Activated naive CD4-positive, alpha-beta T cell treated with anti-CD3 and anti-CD28 coated beads for 36 hours (primary cell): Measurements from ENCODE around the gene ST3GAL6. TPM values are rescaled to one million over a fixed set of nuclear protein-coding genes. Genes with fewer than 3 reads are reported as not detected.
"Not testable (repeated sequence)": the region's sequence is repeated elsewhere in the genome, so short reads cannot be mapped to it uniquely, and the experiment has no call there.

Source experiments
- CTCF ChIA-PET: fragments of 350-600 bp; sonication (Branson Sonifier 250); formaldehyde crosslinking; loops from one replicate; lab custom pipeline; 2021; ENCODE audit warnings: antibody characterized with exemption; lab: Charles Lee
- DNase-seq: peaks from one replicate; pipeline ENCODE4 v3.0.0-alpha.2; 2020
- H3K27ac Mint-ChIP-seq: one replicate; pipeline ENCODE4 v1.8.0; 2021; ENCODE audit warnings: mild to moderate bottlenecking, mixed read lengths
- H3K27me3 Mint-ChIP-seq: one replicate; pipeline ENCODE4 v1.8.0; 2021; ENCODE audit warnings: low read depth, mixed read lengths
- H3K36me3 Mint-ChIP-seq: one replicate; pipeline ENCODE4 v1.8.0; 2021; ENCODE audit warnings: low read depth, mixed read lengths
- H3K4me1 Mint-ChIP-seq: one replicate; pipeline ENCODE4 v1.8.0; 2021; ENCODE audit warnings: low read depth, mixed read lengths
- H3K4me3 Mint-ChIP-seq: one replicate; pipeline ENCODE4 v1.8.0; 2021; ENCODE audit warnings: mild to moderate bottlenecking, moderate library complexity, mixed read lengths
- H3K9me3 Mint-ChIP-seq: one replicate; pipeline ENCODE4 v1.8.0; 2021; ENCODE audit warnings: mixed read lengths
- intact Hi-C: fragments of 100-400 bp; cut with micrococcal nuclease; formaldehyde crosslinking; loops from one replicate; pipeline ENCODE4 v1.15.1; 2023
- total RNA-seq, 2 experiments: library from RNA; stranded (reverse); gene quantifications; one replicate each; pipeline ENCODE4 v1.2.3, GENCODE V29; 2021

ST3GAL6 gene
- total RNA-seq, 2 experiments from 2014 or later = not detected

DNA sequence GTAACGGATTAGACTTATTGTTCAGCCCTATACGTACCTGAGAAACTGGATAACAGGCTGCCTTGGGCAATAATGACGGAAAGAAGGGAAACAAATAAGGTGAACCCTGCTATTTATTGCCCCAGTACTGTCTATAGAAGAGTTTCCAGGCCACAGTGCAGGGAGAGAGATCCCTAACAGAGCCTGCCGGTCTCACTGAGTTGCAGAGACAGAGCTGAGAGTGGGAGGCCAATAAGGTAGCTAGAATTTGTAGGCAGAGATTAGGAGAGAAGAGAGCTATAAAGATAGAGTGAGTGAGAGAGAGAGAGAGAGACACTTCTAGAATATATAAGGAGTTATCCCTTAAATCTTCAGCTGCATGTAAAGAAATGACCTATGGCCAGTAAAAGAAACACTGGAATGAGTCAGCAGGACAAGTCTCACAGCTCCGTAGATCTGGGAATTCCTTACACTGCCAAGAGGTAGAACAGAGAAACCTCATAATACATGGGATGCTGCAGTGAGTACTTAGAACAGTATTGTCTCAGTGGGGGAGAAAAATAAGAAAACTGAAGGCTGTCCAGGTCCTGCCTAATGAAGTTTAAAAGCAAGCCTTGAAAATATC is 51.8 kb downstream of the ST3GAL6 start:
- Mint-ChIP-seq H3K4me3 (no peak overlapping the region), H3K27ac (no peak overlapping the region), H3K9me3 (no peaks in the 10 kb centered on the region), H3K27me3 (no peaks in the 10 kb centered on the region), H3K36me3 (no peaks in the 10 kb centered on the region), H3K4me1 (no peaks in the 10 kb centered on the region)
- DNase-seq = no peak
- CTCF ChIA-PET = interaction anchor here (0.6 to 7.2 kb wide), 12 partner anchors 9 to 993 kb away, joined by 3 to 73 read pairs (median 4); no protein-coding TSS in a partner anchor
- intact Hi-C loops = loop anchor here (5.0 kb wide), 3 partner anchors 87 to 992 kb away; partner anchors contain the start of gene DCBLD2

GRCh38 chr3:98817547-98818041 is 54.5 kb downstream of the ST3GAL6 start:
- H3K36me3 Mint-ChIP-seq = no peaks in the 10 kb centered on the region
- intact Hi-C loops = loop anchor here (1.0 to 5.0 kb wide), 7 partner anchors 85 to 990 kb away; partner anchors contain the start of gene DCBLD2
- H3K4me1 Mint-ChIP-seq = no peaks in the 10 kb centered on the region
- no peaks in the 10 kb centered on the region for H3K27me3 Mint-ChIP-seq
- DNase-seq = no peak
- no peak overlapping the region for H3K4me3 Mint-ChIP-seq
- CTCF ChIA-PET = interaction anchor here (0.5 to 7.2 kb wide), 15 partner anchors 9 to 1645 kb away, joined by 3 to 73 read pairs (median 3); no protein-coding TSS in a partner anchor
- no peak overlapping the region for H3K27ac Mint-ChIP-seq
- no peaks in the 10 kb centered on the region for H3K9me3 Mint-ChIP-seq

DNA sequence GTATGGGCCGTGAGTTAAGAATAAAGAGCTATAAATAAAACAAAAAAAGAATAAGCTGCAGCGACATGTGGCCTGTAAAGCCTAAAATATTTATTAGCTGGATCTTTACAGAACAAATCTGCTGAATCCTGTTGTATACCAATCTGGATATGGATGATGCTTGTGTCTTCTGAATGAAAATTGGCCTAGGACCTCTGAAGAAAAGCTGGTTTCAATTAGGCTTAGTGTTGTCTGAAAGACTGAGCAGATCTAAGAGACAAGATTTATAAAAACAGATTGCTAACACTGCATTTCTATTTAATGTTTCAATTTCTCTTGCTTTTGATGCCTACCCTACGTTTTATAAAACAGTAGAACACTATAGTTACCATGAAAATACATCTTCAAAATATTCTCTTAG is 57.9 kb downstream of the ST3GAL6 start:
- Mint-ChIP-seq H3K4me1 (no peaks in the 10 kb centered on the region), H3K4me3 (no peak overlapping the region), H3K27ac (no peak overlapping the region), H3K36me3 (no peaks in the 10 kb centered on the region), H3K27me3 (no peaks in the 10 kb centered on the region), H3K9me3 (no peaks in the 10 kb centered on the region)
- no peak for DNase-seq
- intact Hi-C loops = no loop called here
- CTCF ChIA-PET = interaction anchor here (0.7 kb wide), 1 partner anchor 202 kb away, joined by 3 read pairs; no protein-coding TSS in a partner anchor

GRCh38 chr3:98823791-98824190 is 60.7 kb downstream of the ST3GAL6 start:
- no peaks in the 10 kb centered on the region for H3K36me3 Mint-ChIP-seq
- H3K4me3 Mint-ChIP-seq = no peak overlapping the region
- peaks cover under 1% of the 10 kb centered on the region for H3K9me3 Mint-ChIP-seq
- CTCF ChIA-PET = interaction anchor here (0.5 to 1.7 kb wide), 2 partner anchors 10 to 491 kb away, joined by 5 to 7 read pairs; no protein-coding TSS in a partner anchor
- no peak for DNase-seq
- H3K4me1 Mint-ChIP-seq = no peaks in the 10 kb centered on the region
- H3K27ac Mint-ChIP-seq = no peak overlapping the region
- intact Hi-C loops = no loop called here
- H3K27me3 Mint-ChIP-seq = no peaks in the 10 kb centered on the region

DNA sequence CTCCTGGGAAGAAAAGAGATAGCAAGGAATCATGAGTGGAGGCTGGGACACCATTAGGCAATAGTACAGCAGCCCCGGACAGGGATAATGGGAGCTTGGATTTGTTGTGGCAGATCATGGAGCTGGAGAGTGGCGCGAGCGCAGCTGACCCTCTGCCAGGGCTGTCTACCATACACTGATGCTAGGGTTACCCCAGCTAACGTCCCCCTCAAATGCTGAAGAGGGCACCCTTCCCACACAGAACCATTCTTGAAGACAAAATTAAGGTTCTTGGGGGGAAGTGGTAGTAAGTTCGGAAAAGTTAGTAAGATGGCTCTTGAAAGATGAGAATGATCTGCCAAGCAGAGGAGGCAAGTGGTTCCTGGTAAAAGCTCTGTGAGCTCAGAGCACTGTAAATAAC is 61.1 kb downstream of the ST3GAL6 start:
- CTCF ChIA-PET = interaction anchor here (0.5 to 1.7 kb wide), 2 partner anchors 10 to 491 kb away, joined by 5 to 7 read pairs; no protein-coding TSS in a partner anchor
- H3K9me3 Mint-ChIP-seq = peaks cover 2% of the 10 kb centered on the region
- H3K4me1 Mint-ChIP-seq = no peaks in the 10 kb centered on the region
- no peak overlapping the region for H3K4me3 Mint-ChIP-seq
- H3K27ac Mint-ChIP-seq = no peak overlapping the region
- intact Hi-C loops = no loop called here
- H3K27me3 Mint-ChIP-seq = no peaks in the 10 kb centered on the region
- DNase-seq = no peak
- no peaks in the 10 kb centered on the region for H3K36me3 Mint-ChIP-seq

DNA sequence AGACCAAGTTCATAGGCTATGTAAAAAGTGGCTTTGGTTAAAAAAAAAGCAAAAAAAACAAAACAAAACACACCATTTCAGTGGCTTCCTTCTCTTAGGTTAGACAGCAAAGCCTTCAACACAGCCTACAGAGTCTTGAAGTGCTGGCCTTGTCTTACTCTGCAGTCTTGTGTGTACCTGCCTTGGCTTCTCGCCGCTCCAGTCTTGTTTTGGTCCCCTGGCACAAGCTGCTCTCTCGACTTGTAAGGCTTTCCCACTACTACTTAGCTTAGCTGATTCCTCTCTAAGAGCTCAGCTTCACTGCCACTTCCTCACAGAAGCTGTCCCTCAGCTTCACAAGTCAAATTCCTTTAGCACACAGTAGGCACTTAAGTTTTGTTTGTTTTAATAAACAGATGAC is 63.0 kb downstream of the ST3GAL6 start:
- Mint-ChIP-seq H3K9me3 (peaks cover 11% of the 10 kb centered on the region), H3K36me3 (no peaks in the 10 kb centered on the region), H3K27ac (no peak overlapping the region), H3K4me3 (no peak overlapping the region), H3K4me1 (no peaks in the 10 kb centered on the region), H3K27me3 (no peaks in the 10 kb centered on the region)
- CTCF ChIA-PET = interaction anchor here (0.7 to 3.2 kb wide), 2 partner anchors 9 to 225 kb away, joined by 6 to 11 read pairs; no protein-coding TSS in a partner anchor
- DNase-seq = no peak
- intact Hi-C loops = no loop called here

DNA sequence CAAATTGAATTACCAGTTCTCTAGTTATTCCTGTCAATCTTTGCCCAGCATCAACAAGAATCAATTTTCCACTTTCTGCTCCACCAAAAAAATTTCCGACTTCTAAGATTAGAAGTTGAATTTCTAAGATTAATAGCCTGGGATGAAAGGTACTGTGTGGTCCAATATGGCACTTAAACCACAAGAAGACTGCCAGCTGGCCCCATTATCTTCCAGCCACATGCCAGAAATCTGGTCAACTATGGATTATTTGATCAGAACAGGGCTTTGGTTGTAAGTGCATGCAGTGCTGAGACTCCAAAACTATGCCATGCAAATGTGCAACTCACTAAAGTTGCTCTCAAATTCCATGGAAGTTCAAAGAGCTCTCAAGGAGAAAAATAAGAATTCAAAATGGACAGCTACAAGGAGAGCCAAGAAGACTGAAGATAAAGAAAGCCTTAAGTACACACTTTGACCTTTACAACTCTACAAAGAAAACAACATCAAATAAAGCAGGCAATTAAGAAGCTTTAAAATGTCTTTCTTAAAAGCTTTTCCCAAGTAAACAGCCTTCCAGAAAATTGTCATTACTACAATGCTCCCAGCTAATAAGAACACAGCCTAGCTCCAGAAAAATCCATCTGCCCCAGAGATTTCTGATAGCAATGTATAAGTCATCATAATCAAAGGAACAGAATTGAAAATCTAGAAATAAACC is 64.2 kb downstream of the ST3GAL6 start:
- H3K9me3 Mint-ChIP-seq = peaks cover 18% of the 10 kb centered on the region
- H3K4me1 Mint-ChIP-seq = no peaks in the 10 kb centered on the region
- H3K27ac Mint-ChIP-seq = no peak overlapping the region
- no peak for DNase-seq
- no peak overlapping the region for H3K4me3 Mint-ChIP-seq
- no peaks in the 10 kb centered on the region for H3K36me3 Mint-ChIP-seq
- intact Hi-C loops = no loop called here
- no peaks in the 10 kb centered on the region for H3K27me3 Mint-ChIP-seq
- CTCF ChIA-PET = interaction anchor here (1.3 to 3.2 kb wide), 3 partner anchors 10 to 12 kb away, joined by 3 to 11 read pairs (median 3); no protein-coding TSS in a partner anchor

GRCh38 chr3:98829246-98829832 is 66.2 kb downstream of the ST3GAL6 start:
- CTCF ChIA-PET = no interaction called here
- DNase-seq = no peak
- no peaks in the 10 kb centered on the region for H3K36me3 Mint-ChIP-seq
- no peak overlapping the region for H3K4me3 Mint-ChIP-seq
- H3K9me3 Mint-ChIP-seq = peaks cover 24% of the 10 kb centered on the region
- no peak overlapping the region for H3K27ac Mint-ChIP-seq
- no peaks in the 10 kb centered on the region for H3K27me3 Mint-ChIP-seq
- no peaks in the 10 kb centered on the region for H3K4me1 Mint-ChIP-seq
- intact Hi-C loops = no loop called here

DNA sequence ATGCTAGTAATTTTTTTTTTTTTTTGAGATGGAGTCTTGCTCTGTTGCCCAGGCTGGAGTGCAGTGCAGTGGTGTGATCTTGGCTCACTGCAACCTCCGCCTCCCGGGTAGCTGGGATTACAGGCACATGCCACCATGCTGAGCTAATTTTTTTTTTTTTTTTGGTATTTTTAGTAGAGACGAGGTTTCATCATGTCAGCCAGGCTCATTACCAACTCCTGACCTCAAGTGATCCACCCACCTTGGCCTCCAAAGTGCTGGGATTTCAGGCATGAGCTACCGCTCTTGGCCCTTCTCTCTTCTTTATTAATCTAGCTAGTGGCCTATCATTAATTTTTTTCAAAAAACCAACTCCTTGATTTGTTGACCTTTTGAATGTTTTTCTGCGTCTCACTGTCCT is 67.9 kb downstream of the ST3GAL6 start:
- H3K9me3 Mint-ChIP-seq = peaks cover 24% of the 10 kb centered on the region
- H3K27ac Mint-ChIP-seq, H3K4me3 Mint-ChIP-seq, H3K4me1 Mint-ChIP-seq, H3K27me3 Mint-ChIP-seq, H3K36me3 Mint-ChIP-seq, DNase-seq, intact Hi-C loops: not testable (repeated sequence)
- CTCF ChIA-PET = interaction anchor here (0.8 kb wide), 1 partner anchor 163 kb away, joined by 4 read pairs; no protein-coding TSS in a partner anchor

GRCh38 chr3:98839846-98840245 is 76.7 kb downstream of the ST3GAL6 start:
- Mint-ChIP-seq H3K27ac (no peak overlapping the region), H3K4me3 (no peak overlapping the region), H3K9me3 (no peaks in the 10 kb centered on the region), H3K36me3 (peaks cover 4% of the 10 kb centered on the region), H3K27me3 (no peaks in the 10 kb centered on the region), H3K4me1 (no peaks in the 10 kb centered on the region)
- DNase-seq = no peak
- intact Hi-C loops = no loop called here
- CTCF ChIA-PET = no interaction called here

- Mint-ChIP-seq H3K36me3 (peaks cover 8% of the 10 kb centered on the region), H3K4me3 (no peak overlapping the region), H3K27ac (no peak overlapping the region), H3K27me3 (no peaks in the 10 kb centered on the region), H3K4me1 (no peaks in the 10 kb centered on the region), H3K9me3 (peaks cover 1% of the 10 kb centered on the region)
- intact Hi-C loops = no loop called here
- DNase-seq = no peak
- CTCF ChIA-PET = no interaction called here
Observed at GRCh38 chr3:98843266-98843959, 80.3 kb downstream of the ST3GAL6 start.
